ENCODE data around the gene ERGIC1.

- TF ChIP-seq NANOG (IDR thresholded peaks at IDR 0.05; ENCODE audit: borderline replicate concordance) (no peak), CTCF (conservative IDR thresholded peaks at IDR 0.05; ENCODE audit: low read depth in 2 of 2) (no peak), EZH2phosphoT487 (IDR thresholded peaks at IDR 0.05; ENCODE audit: unreplicated experiment) (no peak)
These were observed 28.3 kb upstream of the ERGIC1 start for GRCh38 chr5:172805736-172806255.
